IPS DF 4.7 (cell line): ENCODE measurements around the gene NAT14.
"Not testable (repeated sequence)": the region's sequence is repeated elsewhere in the genome, so short reads cannot be mapped to it uniquely, and the experiment has no call there.

Source experiments
- DNase-seq: peaks from one replicate; pipeline ENCODE4 v3.0.0-alpha.2; 2013; ENCODE audit warnings: low spot score; ENCODE audit errors: extremely low read depth

Gene NAT14

DNA sequence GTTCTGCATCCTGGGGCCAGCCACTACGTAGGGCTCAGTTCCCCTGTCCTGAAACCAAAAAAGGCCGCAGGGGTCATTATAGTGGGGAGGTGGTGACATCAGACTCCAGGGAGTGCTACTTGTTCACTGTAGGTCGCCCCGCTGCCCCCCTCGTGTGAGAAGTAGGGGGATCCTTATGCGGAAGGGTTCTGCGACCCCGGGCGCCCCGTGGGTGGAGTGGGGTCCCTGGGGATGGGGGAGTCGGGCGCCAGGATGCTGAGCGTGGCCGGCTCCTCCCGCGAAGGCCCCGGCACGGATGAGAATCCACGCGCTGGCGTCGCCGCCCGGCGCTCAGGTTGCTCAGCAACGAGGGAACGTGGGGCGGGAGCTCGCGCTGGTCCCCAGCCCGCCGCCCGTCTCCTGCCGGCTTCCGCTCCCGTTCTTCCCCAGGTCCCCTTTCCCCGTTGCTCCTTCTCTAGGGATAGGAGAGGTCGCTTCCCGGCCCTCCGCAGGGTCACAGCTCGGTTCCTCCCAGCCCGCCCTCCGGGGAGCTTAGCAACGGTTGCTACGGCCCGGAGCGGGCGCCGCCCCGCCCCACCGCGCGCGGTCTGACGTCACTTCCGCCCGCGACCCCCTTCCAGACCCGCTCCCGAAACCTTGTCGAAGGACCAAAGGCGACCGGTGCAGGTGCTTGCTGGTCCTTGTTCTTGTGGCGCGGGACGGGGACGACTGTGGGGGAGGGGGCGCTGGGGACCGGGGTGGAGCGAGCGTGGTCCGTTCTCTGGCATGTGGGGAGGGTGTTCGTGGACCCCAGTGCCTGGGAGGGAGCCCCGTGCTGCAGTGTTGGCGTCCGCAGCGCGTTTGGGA is at the start of gene NAT14:
NAT14 (plus strand) TSS at position 596 of the 846 bp plus-strand sequence. CDS start 521 bp downstream, outside the sequence.
- DNase-seq: no peak

DNA sequence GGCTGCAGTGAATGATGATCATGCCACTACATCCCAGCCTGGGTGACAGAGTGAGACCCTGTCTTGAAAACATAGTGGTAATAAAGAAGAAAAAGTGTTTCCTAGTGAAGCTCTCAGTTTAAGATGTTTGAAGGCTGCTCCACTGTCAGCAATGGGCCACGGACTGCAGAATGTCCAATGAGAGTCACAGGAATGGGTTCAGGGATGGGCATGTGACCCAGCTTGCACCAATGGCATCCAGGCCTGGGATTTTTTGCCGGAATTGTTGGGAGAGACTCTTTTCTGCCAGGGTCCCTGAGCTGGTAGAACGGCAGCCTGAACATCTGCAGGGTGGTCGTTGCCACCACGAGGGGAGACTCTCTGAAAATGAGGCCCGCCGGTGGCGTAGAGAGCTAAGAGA is 48.1 kb upstream of the NAT14 start:
- no peak for DNase-seq

DNA sequence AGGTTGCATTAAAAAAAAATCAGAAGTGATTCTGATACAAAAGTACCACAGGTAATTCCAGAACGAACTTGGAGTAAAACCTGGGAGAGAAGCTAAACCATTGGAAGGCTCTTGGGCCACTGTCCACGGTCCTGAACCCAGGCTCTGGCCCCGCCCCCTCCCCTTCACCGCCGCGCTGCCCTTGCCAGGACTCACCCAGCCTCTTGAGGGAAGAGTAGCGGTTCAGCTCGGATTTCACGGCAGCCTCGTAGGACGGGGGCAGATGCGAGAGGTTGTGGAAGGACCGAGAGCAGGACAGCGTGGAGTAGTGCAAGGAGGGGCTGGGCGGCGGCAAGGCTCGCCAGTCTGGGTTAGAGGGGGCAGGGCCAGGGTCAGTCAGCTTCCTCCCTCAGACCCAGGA is 47.6 kb upstream of the NAT14 start:
- no peak for DNase-seq

- no peak for DNase-seq
Measured at GRCh38 chr19:55439052-55439451, 45.9 kb upstream of the NAT14 start.

DNA sequence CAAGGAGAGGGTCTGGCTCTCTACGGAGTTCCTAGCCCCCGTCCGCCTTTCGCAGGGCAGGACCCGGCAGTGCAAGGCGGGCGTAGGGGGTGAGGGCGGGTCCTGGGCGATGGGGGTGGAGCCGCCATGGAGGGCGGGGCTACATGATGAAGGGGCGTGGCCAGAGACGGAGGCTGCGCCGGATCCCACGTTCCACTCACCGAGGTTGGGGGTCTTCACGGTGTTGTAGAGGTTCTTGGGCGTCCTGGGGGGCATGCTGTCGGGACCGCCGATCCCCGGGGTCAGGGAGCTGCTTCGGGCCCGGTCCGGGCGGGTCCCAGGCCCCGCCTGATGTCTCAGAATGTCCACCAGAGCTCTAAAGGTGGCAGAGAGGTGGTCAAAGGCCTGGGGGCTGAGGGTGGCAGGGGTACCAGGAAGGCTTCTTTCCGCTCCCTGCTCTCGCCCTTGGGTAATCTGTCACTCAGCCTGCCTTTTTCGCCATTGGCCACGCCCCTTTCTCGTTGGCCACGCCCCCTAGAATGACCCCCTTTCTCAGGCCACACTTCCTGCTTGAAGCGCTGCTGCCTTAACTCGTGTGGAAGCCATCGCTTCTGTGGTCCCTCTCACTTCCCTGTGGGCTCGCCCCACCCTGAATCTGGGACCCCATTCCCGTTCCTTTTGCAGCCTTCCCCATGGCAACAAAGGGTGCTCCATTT is 44.4 kb upstream of the NAT14 start:
- DNase-seq: no peak

DNA sequence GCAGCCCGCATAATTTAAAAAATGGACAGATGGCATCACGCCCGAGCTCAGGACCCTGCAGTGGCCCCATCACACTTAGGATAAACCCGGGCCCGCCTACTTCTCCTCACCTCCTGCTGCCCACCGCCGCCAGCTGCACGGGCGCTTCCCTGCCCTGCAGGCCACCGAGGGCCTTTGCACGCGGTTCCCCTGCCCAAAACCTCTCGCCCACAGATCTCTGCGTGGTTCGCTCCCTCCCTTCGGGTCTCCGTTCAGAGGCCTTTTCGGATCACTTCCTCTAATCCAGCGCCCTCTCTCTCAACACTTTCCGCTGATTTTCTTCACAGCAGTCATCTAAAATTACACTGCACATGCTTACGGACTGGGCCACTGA is 43.7 kb upstream of the NAT14 start:
- no peak for DNase-seq

DNA sequence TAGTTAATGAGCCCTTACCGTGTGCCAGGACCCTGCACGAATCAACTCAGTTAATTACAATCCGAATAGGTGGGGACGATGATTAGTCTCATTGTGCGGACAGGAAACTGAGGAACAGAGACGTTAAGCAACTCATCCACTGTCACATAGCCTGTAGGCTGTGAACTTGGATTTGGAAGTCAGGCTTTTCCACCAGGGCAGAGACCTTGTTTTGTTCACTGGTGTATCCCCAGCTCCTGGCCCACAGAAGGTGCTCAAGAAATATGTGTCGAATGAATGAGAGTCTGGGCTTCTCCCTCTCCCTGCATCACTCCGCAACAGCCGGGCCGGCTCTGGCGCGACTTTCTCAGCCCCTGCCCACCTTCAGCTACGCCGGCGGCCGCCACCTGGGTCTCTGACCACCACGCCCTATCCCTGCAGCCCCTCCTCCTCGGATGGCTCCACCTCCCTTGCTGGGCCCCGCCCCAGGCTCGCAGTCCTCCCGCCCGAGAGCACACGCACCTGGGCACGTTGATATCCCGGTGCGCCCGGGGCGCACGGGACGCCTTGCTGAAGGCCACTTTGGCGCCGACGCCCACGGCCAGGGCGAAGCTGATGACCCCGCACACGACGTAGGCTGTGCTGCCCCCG is 43.2 kb upstream of the NAT14 start:
- DNase-seq: no peak

GRCh38 chr19:55442372-55442961 is 42.5 kb upstream of the NAT14 start:
- DNase-seq: no peak

- no peak for DNase-seq
Measured at GRCh38 chr19:55443045-55443823, 41.8 kb upstream of the NAT14 start, which contains the start of gene SHISA7. Gene SHISA7 (minus strand): TSS chr19:55443300. CDS start chr19:55442863, 437 bp downstream.

DNA sequence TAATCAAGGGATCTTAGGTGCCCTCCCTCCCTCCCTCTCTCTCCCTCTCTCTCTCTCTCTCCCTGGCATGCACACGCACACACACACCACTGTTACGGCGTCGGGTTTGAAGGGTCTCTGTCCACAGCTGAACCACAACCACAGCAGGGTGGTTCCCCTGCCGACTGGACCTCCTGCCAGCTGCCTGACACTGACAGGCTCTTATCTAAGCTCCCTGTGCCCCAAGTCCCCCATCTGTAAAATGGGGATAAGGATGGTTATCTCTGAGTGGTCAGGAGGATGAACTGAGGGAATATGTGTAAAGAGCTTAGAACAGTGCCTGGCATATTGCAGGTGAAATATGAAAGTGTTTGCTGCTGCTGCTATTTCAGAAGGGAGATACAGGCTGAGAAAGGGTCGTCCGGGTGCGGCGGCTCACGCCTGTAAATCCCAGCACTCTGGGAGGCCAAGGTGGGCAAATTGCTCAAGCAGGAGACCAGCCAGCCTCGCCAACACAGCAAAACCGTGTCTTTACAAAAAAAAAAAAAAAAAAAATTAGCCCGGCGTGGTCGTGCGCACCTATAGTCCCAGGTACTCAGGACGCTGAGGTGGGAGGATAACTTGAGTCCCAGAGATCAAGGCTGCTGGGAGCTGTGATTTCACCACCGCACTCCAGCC is 41.0 kb upstream of the NAT14 start:
- no peak for DNase-seq

GRCh38 chr19:55444646-55445045 is 40.3 kb upstream of the NAT14 start:
- DNase-seq: no peak

- no peak for DNase-seq
Measured at GRCh38 chr19:55446060-55446459, 38.9 kb upstream of the NAT14 start.

GRCh38 chr19:55447421-55448174 is 37.4 kb upstream of the NAT14 start:
- no peak for DNase-seq

DNA sequence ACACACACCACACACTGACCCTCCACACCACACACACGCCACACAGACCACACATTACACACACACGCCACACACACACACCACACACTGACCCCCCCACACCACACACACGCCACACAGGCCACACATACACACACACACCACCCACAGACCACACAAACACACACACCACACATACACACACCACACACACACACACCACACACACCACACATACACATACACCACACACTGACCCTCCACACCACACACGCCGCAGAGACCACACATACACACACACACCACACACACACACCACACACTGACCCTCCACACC is 36.9 kb upstream of the NAT14 start:
- DNase-seq: not testable (repeated sequence)

DNA sequence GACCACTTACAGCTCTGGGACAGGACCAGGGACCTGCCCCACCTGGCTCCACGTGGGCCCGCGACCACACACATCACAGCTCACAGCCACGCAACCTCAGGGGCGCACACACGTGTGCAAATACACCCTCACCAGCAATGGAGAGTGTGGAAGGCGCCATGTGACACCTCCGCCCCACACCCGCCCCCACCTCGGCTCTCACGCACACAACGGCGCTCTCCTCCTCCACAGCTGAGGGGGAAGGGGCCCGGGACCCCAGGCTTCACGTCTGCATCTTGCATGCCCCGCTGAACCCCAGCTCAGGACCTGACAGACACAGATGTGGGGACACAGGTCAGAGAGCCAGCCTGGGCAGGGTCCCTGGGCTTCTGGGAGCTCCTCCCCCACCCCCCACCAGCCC is 35.5 kb upstream of the NAT14 start:
- no peak for DNase-seq

GRCh38 chr19:55451163-55451964 is 33.6 kb upstream of the NAT14 start:
- no peak for DNase-seq

DNA sequence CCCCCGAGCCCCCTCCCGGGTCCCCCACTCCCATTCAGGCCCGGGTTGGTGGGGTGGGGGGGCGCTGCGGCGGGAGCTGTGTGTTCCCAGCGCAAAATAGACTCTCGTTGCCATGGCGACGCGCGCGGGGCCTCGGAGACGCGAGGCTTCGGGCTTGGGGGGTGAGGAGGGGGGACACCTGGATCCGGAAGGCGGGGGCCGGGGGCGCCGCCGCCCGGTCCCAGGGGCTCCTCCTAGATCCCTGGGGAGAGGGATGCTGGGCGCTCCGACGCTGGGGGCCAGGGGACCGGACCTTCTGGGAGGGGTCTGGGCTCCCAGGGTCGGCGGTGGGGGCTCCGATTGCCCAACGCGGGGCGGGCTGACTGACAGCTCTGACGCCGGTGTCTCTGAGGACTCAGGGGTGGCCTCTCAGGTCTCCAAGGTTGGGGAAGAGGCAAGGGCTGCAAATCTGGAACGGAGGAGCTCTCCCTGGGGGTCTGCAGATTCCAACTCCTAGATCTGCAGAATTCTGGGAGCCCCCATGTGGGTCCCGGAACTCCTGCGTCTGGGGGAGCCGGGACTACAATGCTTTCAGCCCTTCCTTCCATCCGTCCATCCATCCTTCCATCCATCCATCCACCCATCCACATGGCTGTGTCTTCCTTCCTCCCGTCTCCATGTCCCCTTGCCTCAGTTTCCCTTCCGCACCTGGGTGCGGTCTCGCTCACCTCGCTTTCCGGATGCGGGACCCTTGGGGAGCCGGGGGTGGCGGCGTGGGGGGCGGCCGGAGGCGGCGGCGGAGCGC is 32.8 kb upstream of the NAT14 start:
- no peak for DNase-seq

GRCh38 chr19:55452749-55453346 is 32.1 kb upstream of the NAT14 start:
- no peak for DNase-seq
